Endothelial cell of umbilical vein (primary cell): Measurements from ENCODE around the gene HES3. TPM values are rescaled to one million over a fixed set of nuclear protein-coding genes. Genes with fewer than 3 reads are reported as not detected.

Experiments
- BruUV-seq: library from RNA; stranded (reverse); fragments of 400-500 nt; replicated peaks from 2 replicates; lab custom pipeline; 2021; lab: Mats Ljungman, UMichigan
- CTCF ChIA-PET: fragments of 300-600, 350-600 bp; sonication (Branson Sonifier 250); formaldehyde crosslinking; loops from one replicate; lab custom pipeline; 2021; ENCODE audit warnings: antibody characterized with exemption, inconsistent platforms; lab: Charles Lee
- POLR2A ChIA-PET: fragments of 300-600, 350-600 bp; sonication (Branson Sonifier 250); formaldehyde crosslinking; loops from one replicate; lab custom pipeline; 2021; ENCODE audit warnings: antibody characterized with exemption, inconsistent platforms; lab: Charles Lee
- DNase-seq: peaks from one replicate; pipeline ENCODE4 v3.0.0-alpha.2; 2011; ENCODE audit warnings: low read depth, low spot score
- FAIRE-seq: peaks from 2 replicates; lab custom pipeline; 2011; peaks lifted over from hg19 to GRCh38; lab: Jason Lieb, UNC
- H2AFZ ChIP-seq: 2 replicates; pipeline ENCODE4 v1.6.0; 2012; ENCODE audit warnings: low read depth, low read length, control low read depth, inconsistent platforms
- H3K27ac ChIP-seq: 2 replicates; pipeline ENCODE4 v1.5.1; 2011; ENCODE audit warnings: low read depth, mild to moderate bottlenecking, control low read depth, low read length, moderate library complexity; ENCODE audit not compliant: insufficient read depth
- H3K27me3 ChIP-seq, 2 experiments: 2 replicates each; pipeline versions ENCODE4 v1.6.0 to v1.6.1; 2011; ENCODE audit warnings: low read length in 2 of 2, mixed read lengths in 1 of 2; ENCODE audit not compliant: control insufficient read depth in 2 of 2, insufficient read depth in 2 of 2
- H3K36me3 ChIP-seq, 2 experiments: 2 replicates in 1 of 2; 3 replicates in 1 of 2; pipeline ENCODE4 v1.5.1; 2011; ENCODE audit warnings: low read length in 2 of 2, mild to moderate bottlenecking in 1 of 2, moderate library complexity in 1 of 2; ENCODE audit not compliant: control insufficient read depth in 2 of 2, insufficient read depth in 2 of 2; ENCODE audit errors: extremely low read depth in 1 of 2
- H3K4me1 ChIP-seq: 3 replicates; pipeline ENCODE4 v1.5.1; 2011; ENCODE audit warnings: mild to moderate bottlenecking, low read length; ENCODE audit not compliant: control insufficient read depth, insufficient read depth; ENCODE audit errors: extremely low read depth
- H3K4me2 ChIP-seq: 2 replicates; pipeline ENCODE4 v1.6.1; 2011; ENCODE audit warnings: low read length, control low read depth, mixed read lengths; ENCODE audit not compliant: insufficient read depth
- H3K4me3 ChIP-seq, 3 experiments: fragments of 200-600 bp in 1 of 3; sonication (generic), shearing (Covaris generic) in 1 of 3; replicated peaks in 1 of 3; 2 replicates each; pipeline ENCODE4 v1.5.1; 2011 to 2016; ENCODE audit warnings: control low read depth in 3 of 3, low read length in 3 of 3, mild to moderate bottlenecking in 2 of 3, inconsistent platforms in 1 of 3, low read depth in 1 of 3, moderate library complexity in 1 of 3; ENCODE audit not compliant: insufficient read depth in 1 of 3
- H3K79me2 ChIP-seq: 2 replicates; pipeline ENCODE4 v1.6.0; 2012; ENCODE audit warnings: low read length, inconsistent platforms; ENCODE audit not compliant: control insufficient read depth, insufficient read depth
- H3K9ac ChIP-seq: replicated peaks from 2 replicates; pipeline ENCODE3; 2011; ENCODE audit warnings: low read length, control low read depth; ENCODE audit not compliant: insufficient read depth; ENCODE audit errors: extremely low read depth
- H3K9me1 ChIP-seq: replicated peaks from 3 replicates; pipeline ENCODE4 v1.6.0; 2011; ENCODE audit warnings: mild to moderate bottlenecking, low read length; ENCODE audit not compliant: control insufficient read depth, insufficient read depth; ENCODE audit errors: extremely low read depth
- H3K9me3 ChIP-seq: replicated peaks from 2 replicates; pipeline ENCODE4 v1.5.1; 2012; ENCODE audit warnings: low read length, inconsistent platforms; ENCODE audit not compliant: control insufficient read depth, insufficient read depth
- H4K20me1 ChIP-seq: replicated peaks from 2 replicates; pipeline ENCODE3; 2011; ENCODE audit warnings: mild to moderate bottlenecking, low read length; ENCODE audit not compliant: control insufficient read depth, insufficient read depth; ENCODE audit errors: extremely low read depth
- EZH2 ChIP-seq: IDR thresholded peaks from 2 replicates; pipeline ENCODE4 v1.6.1; 2012; ENCODE audit warnings: borderline replicate concordance, low read depth, mild to moderate bottlenecking, moderate library complexity, low read length, inconsistent platforms; ENCODE audit not compliant: severe bottlenecking
- GATA2 ChIP-seq: IDR thresholded peaks from 2 replicates; pipeline ENCODE4 v1.7.0; 2011; ENCODE audit warnings: low read depth, mild to moderate bottlenecking, moderate library complexity, mixed read lengths, low read length; ENCODE audit not compliant: insufficient read length, insufficient read depth
- MYC ChIP-seq: IDR thresholded peaks from one replicate; pipeline ENCODE4 v1.6.1; 2011; ENCODE audit warnings: mild to moderate bottlenecking, low read depth, low read length
- dilution Hi-C: fragments of 300-500 bp; cut with MboI; formaldehyde crosslinking; loops from one replicate; pipeline ENCODE4 v1.15.0; 2019; ENCODE audit warnings: low sequenced_read_pairs; ENCODE audit not compliant: extremely low pct_ligation_motif_present
- intact Hi-C: fragments of 100-400 bp; cut with micrococcal nuclease; formaldehyde crosslinking; loops from one replicate; pipeline ENCODE4 v1.10.0; 2022
- polyA plus RNA-seq, 4 experiments: library from polyadenylated mRNA; depleted of rRNA in 3 of 4; stranded (reverse) in 3 of 4; unstranded in 1 of 4; fragments of >200 nt; gene quantifications; 2 replicates each; pipeline versions ENCODE4 v1.2.1 to v1.2.3, GENCODE V29; 2011 to 2012; ENCODE audit warnings: missing spikeins in 1 of 4
- total RNA-seq: library from RNA; stranded (reverse); gene quantifications from 2 replicates; pipeline ENCODE4 v1.2.3, GENCODE V29; 2021
- TF ChIP-seq, protein P1 (sequence below), 2 donors: IDR thresholded peaks; 1 replicate in 1 of 2; 2 replicates in 1 of 2; pipeline ENCODE4 v1.5.1; 2011; ENCODE audit warnings: low read length in 2 of 2, mild to moderate bottlenecking in 2 of 2, moderate library complexity in 2 of 2, control low read depth in 1 of 2, inconsistent platforms in 1 of 2, low read depth in 1 of 2; ENCODE audit not compliant: insufficient read depth in 1 of 2; ENCODE audit errors: extremely low read depth in 1 of 2

Gene HES3
- total and polyA plus RNA-seq, 2 donors (not counting 3 experiments of a cell fraction or from before 2014, with no cell fraction given): not detected

GRCh38 chr1:6209661-6210580 lies 34.1 kb upstream of the HES3 start:
- dilution Hi-C loops (no loop called here), intact Hi-C loops (loop anchor here (2.0 kb wide), 1 partner anchor 183 kb away; the partner anchor contains the start of gene ACOT7)
- no peaks in the 10 kb centered on the region for H3K9me3 ChIP-seq
- H4K20me1 ChIP-seq: no peaks in the 10 kb centered on the region
- FAIRE-seq (no peak), DNase-seq (no peak)
- H3K4me1 ChIP-seq: peaks cover 18% of the 10 kb centered on the region
- POLR2A ChIA-PET: no interaction called here
- H3K4me3 ChIP-seq: no peak overlapping the region
- no peaks in the 10 kb centered on the region for H3K79me2 ChIP-seq
- H3K4me2 ChIP-seq: peak overlapping the region; percentile 38
- H3K9me1 ChIP-seq: no peaks in the 10 kb centered on the region
- TF ChIP-seq EZH2: no peak
- no peak for TF ChIP-seq GATA2
- TF ChIP-seq MYC: no peak
- TF ChIP-seq, protein P1, sequence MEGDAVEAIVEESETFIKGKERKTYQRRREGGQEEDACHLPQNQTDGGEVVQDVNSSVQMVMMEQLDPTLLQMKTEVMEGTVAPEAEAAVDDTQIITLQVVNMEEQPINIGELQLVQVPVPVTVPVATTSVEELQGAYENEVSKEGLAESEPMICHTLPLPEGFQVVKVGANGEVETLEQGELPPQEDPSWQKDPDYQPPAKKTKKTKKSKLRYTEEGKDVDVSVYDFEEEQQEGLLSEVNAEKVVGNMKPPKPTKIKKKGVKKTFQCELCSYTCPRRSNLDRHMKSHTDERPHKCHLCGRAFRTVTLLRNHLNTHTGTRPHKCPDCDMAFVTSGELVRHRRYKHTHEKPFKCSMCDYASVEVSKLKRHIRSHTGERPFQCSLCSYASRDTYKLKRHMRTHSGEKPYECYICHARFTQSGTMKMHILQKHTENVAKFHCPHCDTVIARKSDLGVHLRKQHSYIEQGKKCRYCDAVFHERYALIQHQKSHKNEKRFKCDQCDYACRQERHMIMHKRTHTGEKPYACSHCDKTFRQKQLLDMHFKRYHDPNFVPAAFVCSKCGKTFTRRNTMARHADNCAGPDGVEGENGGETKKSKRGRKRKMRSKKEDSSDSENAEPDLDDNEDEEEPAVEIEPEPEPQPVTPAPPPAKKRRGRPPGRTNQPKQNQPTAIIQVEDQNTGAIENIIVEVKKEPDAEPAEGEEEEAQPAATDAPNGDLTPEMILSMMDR (IDR thresholded peaks at IDR 0.05; ENCODE audit: extremely low read depth in 1 of 2, insufficient read depth in 1 of 2, low read depth in 1 of 2, low read length in 2 of 2): peak in 1 of 2 donors; percentile 24
- H3K9ac ChIP-seq: no peak overlapping the region
- H3K27me3 ChIP-seq: peaks cover 6 to 11% of the 10 kb centered on the region in 2 experiments
- H2AFZ ChIP-seq: peak overlapping the region; percentile 96
- no peak overlapping the region for H3K27ac ChIP-seq
- no peaks in the 10 kb centered on the region for H3K36me3 ChIP-seq
- CTCF ChIA-PET: interaction anchor here (1.1 to 1.3 kb wide), 2 partner anchors 19 to 35 kb away, joined by 4 to 6 read pairs; no protein-coding TSS in a partner anchor
- no TSS peak for BruUV-seq
